ENCODE measurements around the gene KRTAP2-3. TPM values are rescaled to one million over a fixed set of nuclear protein-coding genes. Genes with fewer than 3 reads are reported as not detected.
A peak's percentile ranks its signal among the peaks of the same experiment; 100 is the strongest.
"Not testable (repeated sequence)": the region's sequence is repeated elsewhere in the genome, so short reads cannot be mapped to it uniquely, and the experiment has no call there.

Gene KRTAP2-3
- total RNA-seq, 1 experiment from 2014 or later: not detected

DNA sequence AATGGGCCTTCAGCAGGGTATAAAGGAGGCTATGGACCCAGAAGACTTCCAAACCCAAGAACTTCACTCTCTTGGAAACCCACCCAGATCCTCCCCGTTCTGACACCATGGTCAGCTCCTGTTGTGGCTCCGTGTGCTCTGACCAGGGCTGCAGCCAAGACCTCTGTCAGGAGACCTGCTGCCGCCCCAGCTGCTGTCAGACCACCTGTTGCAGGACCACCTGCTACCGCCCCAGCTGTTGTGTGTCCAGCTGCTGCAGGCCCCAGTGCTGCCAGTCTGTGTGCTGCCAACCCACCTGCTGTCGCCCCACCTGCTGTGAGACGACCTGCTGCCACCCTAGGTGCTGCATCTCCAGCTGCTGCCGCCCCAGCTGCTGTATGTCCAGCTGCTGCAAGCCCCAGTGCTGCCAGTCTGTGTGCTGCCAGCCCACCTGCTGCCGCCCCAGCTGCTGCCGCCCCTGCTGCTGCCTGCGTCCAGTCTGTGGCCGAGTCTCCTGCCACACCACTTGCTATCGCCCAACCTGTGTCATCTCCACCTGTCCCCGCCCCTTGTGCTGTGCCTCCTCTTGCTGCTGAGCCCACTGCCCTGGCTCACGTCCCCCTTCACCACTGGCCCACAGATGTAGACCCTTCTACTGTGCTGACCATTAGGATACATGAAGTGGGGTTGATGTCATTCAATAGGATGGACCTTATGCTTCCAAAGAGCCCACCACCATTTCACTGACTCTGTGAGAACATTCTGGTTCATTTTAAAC, 24.4 kb upstream of the KRTAP2-3 start, which contains the start of gene KRTAP4-7:
KRTAP4-7 (plus strand) TSS at position 51 of the 757 bp plus-strand sequence; CDS start at position 108, 57 bp downstream.
- not testable (repeated sequence) for H3K27ac ChIP-seq; H3K9me3 ChIP-seq (replicated peaks); H3K27me3 ChIP-seq; H3K4me1 ChIP-seq; H3K4me3 ChIP-seq; H3K36me3 ChIP-seq
- peak; percentile 70 to 81 for DNase-seq

GRCh38 chr17:41083427-41083826, 23.5 kb upstream of the KRTAP2-3 start:
- not testable (repeated sequence) for H3K27me3 ChIP-seq; H3K36me3 ChIP-seq; H3K4me3 ChIP-seq; DNase-seq; H3K4me1 ChIP-seq; H3K9me3 ChIP-seq (replicated peaks); H3K27ac ChIP-seq

GRCh38 chr17:41082626-41083025, 22.7 kb upstream of the KRTAP2-3 start:
- H3K4me1 ChIP-seq: no peaks in the 10 kb centered on the region
- H3K27me3 ChIP-seq: no peaks in the 10 kb centered on the region
- H3K27ac ChIP-seq: no peak overlapping the region
- no peak for DNase-seq
- no peaks in the 10 kb centered on the region for H3K9me3 ChIP-seq (replicated peaks)
- no peak overlapping the region for H3K4me3 ChIP-seq
- no peaks in the 10 kb centered on the region for H3K36me3 ChIP-seq

DNA sequence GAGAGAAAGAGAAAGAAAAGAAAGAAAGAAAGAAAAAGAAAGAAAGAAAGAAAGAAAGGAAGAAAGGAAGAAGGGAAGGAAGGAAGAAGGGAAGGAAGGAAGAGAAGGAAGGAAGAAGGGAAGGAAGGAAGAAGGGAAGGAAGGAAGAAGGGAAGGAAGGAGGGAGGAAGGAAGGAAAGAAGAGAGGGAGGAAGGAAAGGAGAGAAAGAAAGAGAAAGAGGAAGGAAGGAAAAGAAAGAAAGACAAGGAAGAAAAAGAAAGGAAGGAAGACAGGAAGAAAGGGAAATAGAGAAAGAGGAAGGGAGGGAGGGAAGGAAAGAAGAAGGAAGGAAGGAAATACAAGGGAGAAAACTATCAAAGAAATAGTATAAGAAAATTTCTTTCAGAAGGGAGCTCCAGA, 16.9 kb upstream of the KRTAP2-3 start:
- H3K9me3 ChIP-seq (replicated peaks): no peaks in the 10 kb centered on the region
- H3K36me3 ChIP-seq: no peaks in the 10 kb centered on the region
- peaks cover 7% of the 10 kb centered on the region for H3K4me1 ChIP-seq
- DNase-seq: no peak
- no peak overlapping the region for H3K4me3 ChIP-seq
- no peak overlapping the region for H3K27ac ChIP-seq
- no peaks in the 10 kb centered on the region for H3K27me3 ChIP-seq

GRCh38 chr17:41073676-41074075, 13.8 kb upstream of the KRTAP2-3 start:
- H3K9me3 ChIP-seq (replicated peaks): no peaks in the 10 kb centered on the region
- peaks cover 25% of the 10 kb centered on the region for H3K4me1 ChIP-seq
- no peak for DNase-seq
- H3K27ac ChIP-seq: no peak overlapping the region
- no peaks in the 10 kb centered on the region for H3K36me3 ChIP-seq
- H3K27me3 ChIP-seq: no peaks in the 10 kb centered on the region
- no peak overlapping the region for H3K4me3 ChIP-seq

DNA sequence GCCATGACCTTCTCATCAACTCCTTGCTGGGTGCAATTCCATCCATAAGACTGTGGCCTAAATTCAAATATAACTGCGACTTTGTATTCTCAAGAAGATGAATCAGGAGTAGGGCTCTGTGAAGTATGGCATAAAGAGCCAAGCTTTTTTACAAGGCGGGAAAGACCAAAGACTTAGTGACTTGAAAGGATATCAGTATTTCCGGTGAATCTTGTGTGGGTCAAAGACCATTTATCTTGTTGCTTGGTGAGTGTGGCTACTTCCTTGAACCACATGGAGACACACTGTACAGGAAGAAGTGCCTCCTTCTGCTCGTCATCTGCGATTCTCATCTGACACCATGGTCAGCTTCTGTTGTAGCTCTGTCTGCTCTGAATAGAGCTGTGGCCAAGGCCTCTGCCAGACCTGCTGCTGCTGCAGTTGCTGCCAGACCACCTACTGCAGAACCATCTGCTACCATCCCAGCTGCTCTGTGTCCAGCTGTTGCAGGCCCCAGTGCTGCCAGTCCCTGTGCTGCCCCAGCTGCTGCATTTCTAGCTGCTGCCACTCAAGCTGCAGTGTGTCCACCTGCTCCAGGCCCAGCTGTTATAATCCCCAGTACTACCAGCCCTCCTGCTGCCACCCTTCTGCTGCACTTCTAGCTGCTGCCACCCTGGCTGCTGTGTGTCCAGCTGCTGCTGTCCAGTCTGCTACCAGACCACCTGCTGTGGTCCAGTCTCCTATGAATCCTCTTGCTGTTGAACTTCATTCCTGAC, 11.9 kb upstream of the KRTAP2-3 start:
- Histone ChIP-seq H3K4me3 (no peak overlapping the region), H3K36me3 (no peaks in the 10 kb centered on the region), H3K4me1 (peaks cover 27% of the 10 kb centered on the region), H3K27ac (peak overlapping the region; percentile 77), H3K9me3 (replicated peaks) (no peaks in the 10 kb centered on the region), H3K27me3 (no peaks in the 10 kb centered on the region)
- peak; percentile 98 for DNase-seq

DNA sequence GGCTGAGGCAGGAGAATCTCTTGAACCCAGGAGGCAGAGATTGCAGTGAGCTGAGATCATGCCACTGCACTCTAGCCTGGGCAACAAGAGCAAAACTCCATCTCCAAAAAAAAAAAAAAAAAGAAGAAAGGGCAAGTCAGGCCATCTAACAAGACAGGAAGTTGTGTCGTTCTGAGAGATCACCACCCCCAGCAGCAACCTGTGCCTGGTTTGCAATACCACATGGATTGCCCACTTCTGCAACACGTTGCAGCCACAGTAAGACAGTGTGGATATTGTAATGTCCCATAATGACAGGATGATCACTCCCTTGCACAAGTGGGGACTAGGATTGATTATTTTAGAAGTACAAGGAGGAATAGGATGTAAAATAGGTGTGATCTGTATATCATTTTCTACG, 9.1 kb upstream of the KRTAP2-3 start:
- peaks cover 51% of the 10 kb centered on the region for H3K4me1 ChIP-seq
- H3K27ac ChIP-seq: no peak overlapping the region
- DNase-seq: no peak
- H3K9me3 ChIP-seq (replicated peaks): no peaks in the 10 kb centered on the region
- H3K4me3 ChIP-seq: no peak overlapping the region
- no peaks in the 10 kb centered on the region for H3K36me3 ChIP-seq
- H3K27me3 ChIP-seq: no peaks in the 10 kb centered on the region

GRCh38 chr17:41067281-41067680, 7.4 kb upstream of the KRTAP2-3 start:
- Histone ChIP-seq H3K27ac (no peak overlapping the region), H3K4me1 (peaks cover 57% of the 10 kb centered on the region), H3K9me3 (replicated peaks) (no peaks in the 10 kb centered on the region), H3K4me3 (no peak overlapping the region), H3K36me3 (no peaks in the 10 kb centered on the region), H3K27me3 (no peaks in the 10 kb centered on the region)
- DNase-seq: no peak

GRCh38 chr17:41065829-41066624, 6.1 kb upstream of the KRTAP2-3 start, which contains the start of gene KRTAP2-4:
Gene KRTAP2-4 (minus strand): TSS chr17:41065879. CDS start chr17:41065845, 34 bp downstream.
- 0 out of 2 replicates have a peak within 1 kb of the TSS, but pooled peaks have one; percentile 8 for H3K27ac ChIP-seq
- peak; percentile 13 to 17 for DNase-seq
- no peaks in the 10 kb centered on the region for H3K27me3 ChIP-seq

GRCh38 chr17:41065016-41065689, 5.2 kb upstream of the KRTAP2-3 start:
- H3K4me1 ChIP-seq: peaks cover 59% of the 10 kb centered on the region
- H3K9me3 ChIP-seq (replicated peaks); H3K27ac ChIP-seq; DNase-seq; H3K36me3 ChIP-seq; H3K4me3 ChIP-seq; H3K27me3 ChIP-seq: not testable (repeated sequence)

More at GRCh38 chr17:41065829-41066624, 6.1 kb upstream of the KRTAP2-3 start, which contains the start of gene KRTAP2-4:
- Histone ChIP-seq H3K36me3 (no peaks in the 10 kb centered on the region), H3K4me3 (no peak within 1 kb of the TSS), H3K9me3 (replicated peaks) (no peaks in the 10 kb centered on the region), H3K4me1 (peaks cover 59% of the 10 kb centered on the region)

- DNase-seq: peak; percentile 36 to 67
- Histone ChIP-seq H3K4me1 (peaks cover 62% of the 10 kb centered on the region), H3K27me3 (no peaks in the 10 kb centered on the region), H3K27ac (0 out of 2 replicates have a peak overlapping the region, but pooled peaks have one; percentile 8), H3K4me3 (no peak overlapping the region), H3K9me3 (replicated peaks) (no peaks in the 10 kb centered on the region), H3K36me3 (no peaks in the 10 kb centered on the region)
These were observed 4.4 kb upstream of the KRTAP2-3 start for GRCh38 chr17:41064301-41064700.

GRCh38 chr17:41063449-41063848, 3.5 kb upstream of the KRTAP2-3 start:
- H3K27me3 ChIP-seq: no peaks in the 10 kb centered on the region
- no peaks in the 10 kb centered on the region for H3K36me3 ChIP-seq
- no peaks in the 10 kb centered on the region for H3K9me3 ChIP-seq (replicated peaks)
- no peak overlapping the region for H3K27ac ChIP-seq
- peaks cover 68% of the 10 kb centered on the region for H3K4me1 ChIP-seq
- DNase-seq: no peak
- H3K4me3 ChIP-seq: no peak overlapping the region

GRCh38 chr17:41061964-41062363, 2.0 kb upstream of the KRTAP2-3 start:
- Histone ChIP-seq H3K4me3 (no peak overlapping the region), H3K4me1 (peaks cover 68% of the 10 kb centered on the region), H3K27me3 (no peaks in the 10 kb centered on the region), H3K9me3 (replicated peaks) (peaks cover 6% of the 10 kb centered on the region; the same call in 1 of the 2 replicates), H3K36me3 (no peaks in the 10 kb centered on the region), H3K27ac (peak overlapping the region; percentile 16; the same call in 1 of the 2 replicates)
- no peak for DNase-seq

Data from SJCRH30 (cell line).